ENCODE data around the gene LDLRAD3. TPM values are rescaled to one million over a fixed set of nuclear protein-coding genes. Genes with fewer than 3 reads are reported as not detected.
"Not testable (repeated sequence)": the region's sequence is repeated elsewhere in the genome, so short reads cannot be mapped to it uniquely, and the experiment has no call there.

The LDLRAD3 gene
- total and polyA plus RNA-seq, 7 donors, result 5.9 to 20.7 (median 12.1) TPM

- no peaks in the 10 kb centered on the region for H3K36me3 ChIP-seq (ENCODE audit: insufficient read depth in 1 of 2, low read depth in 1 of 2)
- no peaks in the 10 kb centered on the region for H3K9me3 ChIP-seq
- H3K4me1 ChIP-seq, result peaks cover 26% of the 10 kb centered on the region
- intact Hi-C loops (cut with DNase I), result no loop called here
- DNase-seq, result no peak
- no peak overlapping the region for H3K27ac ChIP-seq
- no peak for ATAC-seq
- H3K4me3 ChIP-seq, result no peak overlapping the region
- TF ChIP-seq, protein P1, sequence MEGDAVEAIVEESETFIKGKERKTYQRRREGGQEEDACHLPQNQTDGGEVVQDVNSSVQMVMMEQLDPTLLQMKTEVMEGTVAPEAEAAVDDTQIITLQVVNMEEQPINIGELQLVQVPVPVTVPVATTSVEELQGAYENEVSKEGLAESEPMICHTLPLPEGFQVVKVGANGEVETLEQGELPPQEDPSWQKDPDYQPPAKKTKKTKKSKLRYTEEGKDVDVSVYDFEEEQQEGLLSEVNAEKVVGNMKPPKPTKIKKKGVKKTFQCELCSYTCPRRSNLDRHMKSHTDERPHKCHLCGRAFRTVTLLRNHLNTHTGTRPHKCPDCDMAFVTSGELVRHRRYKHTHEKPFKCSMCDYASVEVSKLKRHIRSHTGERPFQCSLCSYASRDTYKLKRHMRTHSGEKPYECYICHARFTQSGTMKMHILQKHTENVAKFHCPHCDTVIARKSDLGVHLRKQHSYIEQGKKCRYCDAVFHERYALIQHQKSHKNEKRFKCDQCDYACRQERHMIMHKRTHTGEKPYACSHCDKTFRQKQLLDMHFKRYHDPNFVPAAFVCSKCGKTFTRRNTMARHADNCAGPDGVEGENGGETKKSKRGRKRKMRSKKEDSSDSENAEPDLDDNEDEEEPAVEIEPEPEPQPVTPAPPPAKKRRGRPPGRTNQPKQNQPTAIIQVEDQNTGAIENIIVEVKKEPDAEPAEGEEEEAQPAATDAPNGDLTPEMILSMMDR (IDR thresholded peaks at IDR 0.05), result no peak
- 96 to 100% (median 98%) methylated on average over 6 of the region's 6 CpGs for WGBS, 3 donors
- no peaks in the 10 kb centered on the region for H3K27me3 ChIP-seq (ENCODE audit: insufficient read depth in 3 of 3, low read length in 2 of 3)
Observed at GRCh38 chr11:35911013-35911412, 32.8 kb upstream of the LDLRAD3 start.

GRCh38 chr11:35911616-35912165 is 32.2 kb upstream of the LDLRAD3 start:
- Histone ChIP-seq H3K36me3 (ENCODE audit: insufficient read depth in 1 of 2, low read depth in 1 of 2) (no peaks in the 10 kb centered on the region), H3K27ac (no peak overlapping the region), H3K9me3 (no peaks in the 10 kb centered on the region), H3K27me3 (ENCODE audit: insufficient read depth in 3 of 3, low read length in 2 of 3) (no peaks in the 10 kb centered on the region), H3K4me3 (no peak overlapping the region), H3K4me1 (peaks cover 26% of the 10 kb centered on the region)
- DNase-seq, result no peak
- WGBS, 3 donors, result 19 to 25% (median 23%) methylated on average over 1 of the region's 1 CpG
- intact Hi-C loops (cut with DNase I), result no loop called here
- TF ChIP-seq, protein P1 (IDR thresholded peaks at IDR 0.05), result no peak
- no peak for ATAC-seq

- Histone ChIP-seq H3K27ac (peak overlapping the region; percentile 56), H3K4me1 (peaks cover 26% of the 10 kb centered on the region)
- DNase-seq, result peak in 1 of 2 donors; percentile 56
- H3K4me3 ChIP-seq; H3K36me3 ChIP-seq (ENCODE audit: insufficient read depth in 1 of 2, low read depth in 1 of 2); H3K9me3 ChIP-seq; H3K27me3 ChIP-seq (ENCODE audit: insufficient read depth in 3 of 3, low read length in 2 of 3); intact Hi-C loops (cut with DNase I): not testable (repeated sequence)
- peak in 3 of 4 donors; percentile 38 to 60 (median 58) for ATAC-seq
- WGBS, 3 donors, result 39 to 58% (median 44%) methylated on average over 7 of the region's 7 CpGs
Observed at GRCh38 chr11:35912436-35912835, 31.4 kb upstream of the LDLRAD3 start.

DNA sequence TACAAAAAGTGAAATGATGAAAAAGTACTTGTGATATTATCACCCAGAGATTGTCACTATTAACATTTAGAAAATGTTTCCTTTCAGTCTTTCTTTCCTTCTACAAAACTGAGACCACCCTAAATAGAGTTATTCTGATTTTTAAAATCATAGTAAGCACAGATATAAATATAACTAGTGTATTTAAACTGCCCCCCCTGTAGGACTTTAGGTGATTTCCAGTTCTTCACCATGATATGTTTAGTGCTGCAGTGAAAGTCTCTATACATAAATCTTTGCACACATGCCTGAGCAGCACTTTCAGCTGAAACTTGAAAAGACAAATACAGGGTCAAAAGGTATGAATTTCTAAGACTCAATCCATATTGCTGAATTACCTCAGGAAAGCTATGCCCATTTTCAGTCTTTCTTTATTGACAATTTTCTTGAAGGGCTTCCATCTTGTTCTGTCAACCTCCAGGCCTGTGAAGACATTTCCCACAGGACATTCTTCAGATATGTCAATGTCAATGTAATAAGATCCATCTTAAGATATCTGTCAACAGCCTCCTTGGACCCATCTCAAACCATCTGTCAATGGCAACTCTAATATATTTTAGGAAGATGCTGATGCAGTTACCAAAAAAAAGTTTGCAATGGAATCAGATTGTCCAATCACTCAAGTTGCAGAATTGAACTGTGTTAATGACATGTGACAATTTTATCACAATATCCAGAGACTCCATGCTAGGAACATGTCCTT is 30.8 kb upstream of the LDLRAD3 start:
- Histone ChIP-seq H3K4me3 (no peak overlapping the region), H3K9me3 (no peaks in the 10 kb centered on the region), H3K36me3 (ENCODE audit: insufficient read depth in 1 of 2, low read depth in 1 of 2) (no peaks in the 10 kb centered on the region), H3K4me1 (peaks cover 26% of the 10 kb centered on the region), H3K27me3 (ENCODE audit: insufficient read depth in 3 of 3, low read length in 2 of 3) (no peaks in the 10 kb centered on the region), H3K27ac (peak overlapping the region; percentile 56)
- DNase-seq, result no peak
- ATAC-seq, result peak; percentile 83 to 92 (median 88)
- TF ChIP-seq, protein P1 (IDR thresholded peaks at IDR 0.05), result no peak
- intact Hi-C loops (cut with DNase I), result no loop called here

DNA sequence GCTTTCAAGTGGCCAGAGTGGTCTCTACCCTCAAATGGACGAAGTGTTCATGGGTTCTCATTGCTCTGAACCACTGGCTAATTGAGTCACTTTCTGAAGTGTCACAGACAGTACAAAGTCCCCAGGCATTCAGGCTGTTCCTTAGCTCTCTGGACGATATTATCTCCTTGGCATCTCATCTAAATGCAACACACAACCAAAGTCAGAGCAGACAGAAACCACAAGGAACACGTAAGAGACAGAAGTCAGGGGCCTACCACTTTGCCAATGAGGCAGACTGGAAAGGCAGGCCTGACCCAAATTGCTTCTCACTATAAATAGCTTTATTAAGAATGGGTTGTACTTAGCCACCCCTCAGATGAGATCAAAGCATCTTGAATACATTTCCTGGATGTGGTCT is 29.0 kb upstream of the LDLRAD3 start:
- ATAC-seq, result peak in 2 of 4 donors; percentile 33 to 59
- no peaks in the 10 kb centered on the region for H3K9me3 ChIP-seq
- peak overlapping the region; percentile 56 for H3K27ac ChIP-seq
- DNase-seq, result no peak
- WGBS, 3 donors, result 54 to 92% (median 86%) methylated on average over 3 of the region's 3 CpGs
- peaks cover 41% of the 10 kb centered on the region for H3K4me1 ChIP-seq
- no peaks in the 10 kb centered on the region for H3K36me3 ChIP-seq (ENCODE audit: insufficient read depth in 1 of 2, low read depth in 1 of 2)
- intact Hi-C loops (cut with DNase I), result no loop called here
- TF ChIP-seq, protein P1 (IDR thresholded peaks at IDR 0.05), result no peak
- H3K4me3 ChIP-seq, result no peak overlapping the region
- no peaks in the 10 kb centered on the region for H3K27me3 ChIP-seq (ENCODE audit: insufficient read depth in 3 of 3, low read length in 2 of 3)

Data from psoas muscle (tissue), 8 donors.